ENCODE results near the gene GIPC1. TPM values are rescaled to one million over a fixed set of nuclear protein-coding genes. Genes with fewer than 3 reads are reported as not detected.

The GIPC1 gene
- total RNA-seq, 4 donors from 2014 or later: 61.8 to 122 (median 113) TPM

DNA sequence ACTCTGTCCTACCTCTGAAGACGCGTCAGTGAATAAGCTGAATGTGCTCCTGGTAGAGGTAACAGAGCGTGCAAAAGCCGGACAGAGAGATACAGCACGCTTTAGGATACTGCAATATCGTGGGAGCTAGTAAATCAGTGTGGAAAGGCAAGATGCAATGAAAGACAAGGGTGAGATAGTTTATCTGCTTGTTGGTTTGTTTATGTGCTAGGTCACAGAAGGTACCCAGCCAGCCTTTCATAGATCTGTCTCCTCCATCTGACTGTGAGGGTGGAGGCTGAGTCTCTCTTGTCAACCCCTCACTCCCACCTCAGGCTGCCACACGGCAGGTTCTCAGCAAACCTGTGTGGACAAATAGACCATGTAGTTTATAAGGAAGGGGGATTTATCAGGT is 904 bp upstream of the GIPC1 start:
- H3K27ac ChIP-seq: peak overlapping the region; percentile 65 to 90 (median 87)
- H3K27me3 ChIP-seq: no peaks in the 10 kb centered on the region
- no peak for DNase-seq (ENCODE audit: low spot score in 2 of 2)
- TF ChIP-seq CTCF (IDR thresholded peaks at IDR 0.05): no peak
- TF ChIP-seq POLR2A (IDR thresholded peaks at IDR 0.05): no peak
- no peak for TF ChIP-seq EP300 (IDR thresholded peaks at IDR 0.05)
- 22 to 53% methylated on average over 7 of the region's 7 CpGs for WGBS, 2 donors
- H3K9me3 ChIP-seq: no peaks in the 10 kb centered on the region
- peaks cover 0 to 46% (median 23%) of the 10 kb centered on the region in 4 donors for H3K4me1 ChIP-seq
- peak overlapping the region in 3 of 4 donors; percentile 19 to 90 (median 83) for H3K4me3 ChIP-seq
- peaks cover 0 to 10% (median 0%) of the 10 kb centered on the region in 3 donors for H3K36me3 ChIP-seq

DNA sequence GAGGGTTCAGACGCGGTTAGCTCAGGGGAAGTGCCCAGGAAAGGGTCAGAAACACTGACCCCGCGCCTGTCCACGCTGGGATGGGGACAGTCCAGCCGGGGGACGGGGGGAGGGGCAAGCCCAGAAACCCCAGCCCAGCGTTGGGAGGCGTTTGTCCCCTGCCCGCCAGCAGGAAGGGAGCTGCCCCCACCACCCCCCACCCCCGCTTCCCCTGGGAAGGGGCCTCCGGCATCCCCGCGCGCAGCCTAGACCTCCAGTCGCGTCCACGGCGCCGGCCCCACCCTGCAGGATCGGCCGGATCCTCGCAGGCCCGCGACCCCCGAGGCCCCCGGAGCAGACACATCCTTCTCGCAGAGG is 277 bp downstream of the GIPC1 start:
- Histone ChIP-seq H3K27ac (peak overlapping the region; percentile 56 to 90 (median 88)), H3K4me3 (peak overlapping the region; percentile 83 to 91 (median 88)), H3K27me3 (no peaks in the 10 kb centered on the region), H3K36me3 (peaks cover 0 to 21% (median 0%) of the 10 kb centered on the region in 3 donors), H3K9me3 (no peaks in the 10 kb centered on the region), H3K4me1 (peaks cover 0 to 46% (median 23%) of the 10 kb centered on the region in 4 donors)
- TF ChIP-seq EP300 (IDR thresholded peaks at IDR 0.05): no peak
- TF ChIP-seq POLR2A (IDR thresholded peaks at IDR 0.05): no peak
- TF ChIP-seq CTCF (IDR thresholded peaks at IDR 0.05): no peak
- WGBS, 2 donors: 0 to 1% methylated on average over 9 to 11 of the region's 28 CpGs
- DNase-seq (ENCODE audit: low spot score in 2 of 2): no peak

GRCh38 chr19:14494910-14495671 is 836 bp downstream of the GIPC1 start:
- Histone ChIP-seq H3K9me3 (no peaks in the 10 kb centered on the region), H3K4me1 (peaks cover 0 to 46% (median 23%) of the 10 kb centered on the region in 4 donors), H3K27me3 (no peaks in the 10 kb centered on the region), H3K4me3 (peak overlapping the region; percentile 83 to 91 (median 88)), H3K27ac (peak overlapping the region; percentile 56 to 90 (median 88)), H3K36me3 (peaks cover 0 to 25% (median 0%) of the 10 kb centered on the region in 3 donors)
- 14 to 16% methylated on average over 12 to 13 of the region's 14 CpGs for WGBS, 2 donors
- TF ChIP-seq POLR2A (IDR thresholded peaks at IDR 0.05): no peak
- no peak for TF ChIP-seq EP300 (IDR thresholded peaks at IDR 0.05)
- no peak for TF ChIP-seq CTCF (IDR thresholded peaks at IDR 0.05)
- DNase-seq (ENCODE audit: low spot score in 2 of 2): no peak

- DNase-seq (ENCODE audit: low spot score in 2 of 2): no peak
- Histone ChIP-seq H3K27ac (peak overlapping the region in 3 of 4 donors; percentile 88 to 90 (median 88)), H3K4me1 (peaks cover 0 to 46% (median 23%) of the 10 kb centered on the region in 4 donors), H3K4me3 (peak overlapping the region in 2 of 4 donors; percentile 83 to 90), H3K36me3 (peaks cover 0 to 30% (median 0%) of the 10 kb centered on the region in 3 donors), H3K27me3 (no peaks in the 10 kb centered on the region), H3K9me3 (no peaks in the 10 kb centered on the region)
- TF ChIP-seq EP300 (IDR thresholded peaks at IDR 0.05): no peak
- TF ChIP-seq POLR2A (IDR thresholded peaks at IDR 0.05): no peak
- no peak for TF ChIP-seq CTCF (IDR thresholded peaks at IDR 0.05)
- WGBS, 2 donors: 76 to 80% methylated on average over 4 of the region's 4 CpGs
Observed at GRCh38 chr19:14494411-14494810, 1.5 kb downstream of the GIPC1 start.

GRCh38 chr19:14492756-14493337 is 3.1 kb downstream of the GIPC1 start:
- peaks cover 0 to 40% (median 23%) of the 10 kb centered on the region in 4 donors for H3K4me1 ChIP-seq
- 88% methylated on average over 5 of the region's 5 CpGs for WGBS, 2 donors
- H3K27ac ChIP-seq: no peak overlapping the region
- DNase-seq (ENCODE audit: low spot score in 2 of 2): no peak
- no peak overlapping the region for H3K4me3 ChIP-seq
- no peaks in the 10 kb centered on the region for H3K9me3 ChIP-seq
- no peaks in the 10 kb centered on the region for H3K27me3 ChIP-seq
- TF ChIP-seq EP300 (IDR thresholded peaks at IDR 0.05) (no peak), POLR2A (IDR thresholded peaks at IDR 0.05) (no peak), CTCF (IDR thresholded peaks at IDR 0.05) (no peak)
- peaks cover 0 to 46% (median 0%) of the 10 kb centered on the region in 3 donors for H3K36me3 ChIP-seq

All from tibial nerve (tissue), 4 donors.